Cardiac muscle cell (in vitro differentiated cells and primary cell): Measurements from ENCODE around the gene C12orf76. TPM values are rescaled to one million over a fixed set of nuclear protein-coding genes. Genes with fewer than 3 reads are reported as not detected.

ENCODE experiments used
- DNase-seq, 2 donors: peaks; one replicate each; pipeline versions ENCODE4 v3.0.0 to v3.0.0-alpha.2; 2010 to 2017; ENCODE audit warnings: low read depth in 1 of 2, low spot score in 1 of 2
- H3K27ac ChIP-seq: fragments of 200-600 bp; sonication (generic); 2 replicates; pipeline ENCODE4 v1.5.1; 2016
- H3K27me3 ChIP-seq: fragments of 200-600 bp; sonication (generic); 2 replicates; pipeline ENCODE4 v1.6.0; 2016; ENCODE audit warnings: control low read depth
- H3K36me3 ChIP-seq: fragments of 200-600 bp; sonication (generic); 2 replicates; pipeline ENCODE4 v1.5.1; 2016; ENCODE audit warnings: control low read depth
- H3K4me1 ChIP-seq: fragments of 200-600 bp; sonication (generic); 2 replicates; pipeline ENCODE4 v1.8.1; 2017; ENCODE audit warnings: low read depth, mild to moderate bottlenecking, mixed run types
- H3K4me3 ChIP-seq: fragments of 200-600 bp; sonication (generic); 2 replicates; pipeline ENCODE4 v1.5.1; 2016; ENCODE audit warnings: mild to moderate bottlenecking
- H3K9me3 ChIP-seq: fragments of 200-600 bp; sonication (generic); 2 replicates; pipeline ENCODE4 v1.5.1; 2017; ENCODE audit warnings: low read depth, mild to moderate bottlenecking, control low read depth
- polyA plus RNA-seq: library from polyadenylated mRNA; unstranded; fragments of >200 nt; fragmentation: Nextera tagmentation; extraction: Ambion mirVana; gene quantifications from 2 replicates; pipeline ENCODE4 v1.2.1, GENCODE V29; 2016
- total RNA-seq: library from RNA; depleted of rRNA; stranded (reverse); fragments of >200 nt; gene quantifications from 2 replicates; pipeline ENCODE4 v1.2.3, GENCODE V29; 2016
- TF ChIP-seq, protein P1 (sequence below): IDR thresholded peaks from 2 replicates; pipeline ENCODE4 v1.5.1; 2012; ENCODE audit warnings: low read depth, mild to moderate bottlenecking, low read length

Gene C12orf76
- total and polyA plus RNA-seq, 2 experiments from 2014 or later: 19.8 to 25.0 TPM

- Histone ChIP-seq H3K27me3 (no peaks in the 10 kb centered on the region), H3K9me3 (no peaks in the 10 kb centered on the region), H3K36me3 (peaks cover 12% of the 10 kb centered on the region), H3K27ac (peak overlapping the region; percentile 42), H3K4me3 (no peak overlapping the region), H3K4me1 (peaks cover 4% of the 10 kb centered on the region)
- DNase-seq: peak in 1 of 2 donors; percentile 85
- TF ChIP-seq, protein P1, sequence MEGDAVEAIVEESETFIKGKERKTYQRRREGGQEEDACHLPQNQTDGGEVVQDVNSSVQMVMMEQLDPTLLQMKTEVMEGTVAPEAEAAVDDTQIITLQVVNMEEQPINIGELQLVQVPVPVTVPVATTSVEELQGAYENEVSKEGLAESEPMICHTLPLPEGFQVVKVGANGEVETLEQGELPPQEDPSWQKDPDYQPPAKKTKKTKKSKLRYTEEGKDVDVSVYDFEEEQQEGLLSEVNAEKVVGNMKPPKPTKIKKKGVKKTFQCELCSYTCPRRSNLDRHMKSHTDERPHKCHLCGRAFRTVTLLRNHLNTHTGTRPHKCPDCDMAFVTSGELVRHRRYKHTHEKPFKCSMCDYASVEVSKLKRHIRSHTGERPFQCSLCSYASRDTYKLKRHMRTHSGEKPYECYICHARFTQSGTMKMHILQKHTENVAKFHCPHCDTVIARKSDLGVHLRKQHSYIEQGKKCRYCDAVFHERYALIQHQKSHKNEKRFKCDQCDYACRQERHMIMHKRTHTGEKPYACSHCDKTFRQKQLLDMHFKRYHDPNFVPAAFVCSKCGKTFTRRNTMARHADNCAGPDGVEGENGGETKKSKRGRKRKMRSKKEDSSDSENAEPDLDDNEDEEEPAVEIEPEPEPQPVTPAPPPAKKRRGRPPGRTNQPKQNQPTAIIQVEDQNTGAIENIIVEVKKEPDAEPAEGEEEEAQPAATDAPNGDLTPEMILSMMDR: no peak
These were observed 9.1 kb downstream of the C12orf76 start for GRCh38 chr12:110039085-110039807.

- no peaks in the 10 kb centered on the region for H3K27me3 ChIP-seq
- peaks cover 4% of the 10 kb centered on the region for H3K4me1 ChIP-seq
- no peak overlapping the region for H3K4me3 ChIP-seq
- TF ChIP-seq, protein P1: no peak
- peaks cover 13% of the 10 kb centered on the region for H3K36me3 ChIP-seq
- no peak for DNase-seq
- H3K27ac ChIP-seq: peak overlapping the region; percentile 42
- H3K9me3 ChIP-seq: no peaks in the 10 kb centered on the region
These were observed 9.6 kb downstream of the C12orf76 start for GRCh38 chr12:110038741-110039084.

DNA sequence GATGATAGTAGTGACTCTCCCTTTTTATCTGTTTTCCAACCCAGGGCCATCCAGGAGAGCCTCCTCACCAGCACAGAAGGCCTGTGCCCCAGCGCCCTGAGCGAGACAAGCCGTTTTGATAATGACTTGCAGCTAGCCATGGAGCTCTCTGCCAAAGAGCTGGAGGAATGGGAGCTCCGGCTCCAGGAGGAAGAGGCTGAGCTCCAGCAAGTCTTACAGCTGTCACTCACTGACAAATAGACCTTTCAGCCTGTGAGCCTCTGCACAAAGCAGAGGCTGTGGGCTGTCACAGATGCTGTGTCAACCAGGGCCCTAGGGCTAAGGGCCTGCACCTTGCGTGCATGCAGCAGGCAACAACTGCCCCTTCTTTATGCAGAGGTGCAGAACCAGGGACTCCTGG lies 11.0 kb downstream of the C12orf76 start:
- TF ChIP-seq, protein P1: no peak

DNA sequence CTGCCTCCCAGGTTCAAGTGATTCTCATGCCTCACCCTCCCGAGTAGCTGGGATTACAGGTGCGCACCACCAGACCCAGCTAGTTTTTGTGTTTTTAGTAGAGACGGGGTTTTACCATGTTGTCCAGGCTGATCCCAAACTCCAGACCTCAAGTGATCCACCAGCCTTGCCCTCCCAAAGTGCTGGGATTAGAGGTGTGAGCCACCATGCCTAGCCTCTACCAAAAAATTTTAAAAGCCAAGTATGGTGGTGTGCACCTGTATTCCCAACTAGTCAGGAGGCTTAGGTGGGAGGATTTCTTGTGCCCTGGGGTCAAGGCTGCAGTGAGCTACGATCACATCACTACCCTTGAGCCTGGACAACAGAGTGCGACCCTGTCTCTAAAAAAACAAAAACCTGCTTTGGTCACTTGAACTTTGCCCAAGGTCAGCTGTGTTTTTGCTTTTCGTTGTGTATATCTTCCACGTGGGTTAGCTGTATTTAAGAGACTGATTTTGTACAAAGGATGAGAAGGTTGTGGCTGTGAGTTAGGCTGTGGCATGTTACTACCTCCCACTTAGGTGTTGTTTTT lies 12.7 kb downstream of the C12orf76 start:
- no peaks in the 10 kb centered on the region for H3K9me3 ChIP-seq
- H3K36me3 ChIP-seq: peaks cover 19% of the 10 kb centered on the region
- H3K27ac ChIP-seq: peak overlapping the region; percentile 68
- peaks cover 4% of the 10 kb centered on the region for H3K4me1 ChIP-seq
- no peak overlapping the region for H3K4me3 ChIP-seq
- no peak for DNase-seq
- TF ChIP-seq, protein P1: no peak
- H3K27me3 ChIP-seq: no peaks in the 10 kb centered on the region

More for the DNA sequence above, 11.0 kb downstream of the C12orf76 start:
- Histone ChIP-seq H3K36me3 (peaks cover 15% of the 10 kb centered on the region), H3K4me3 (no peak overlapping the region), H3K27ac (peak overlapping the region; percentile 68), H3K4me1 (peaks cover 4% of the 10 kb centered on the region), H3K27me3 (no peaks in the 10 kb centered on the region), H3K9me3 (no peaks in the 10 kb centered on the region)
- no peak for DNase-seq

DNA sequence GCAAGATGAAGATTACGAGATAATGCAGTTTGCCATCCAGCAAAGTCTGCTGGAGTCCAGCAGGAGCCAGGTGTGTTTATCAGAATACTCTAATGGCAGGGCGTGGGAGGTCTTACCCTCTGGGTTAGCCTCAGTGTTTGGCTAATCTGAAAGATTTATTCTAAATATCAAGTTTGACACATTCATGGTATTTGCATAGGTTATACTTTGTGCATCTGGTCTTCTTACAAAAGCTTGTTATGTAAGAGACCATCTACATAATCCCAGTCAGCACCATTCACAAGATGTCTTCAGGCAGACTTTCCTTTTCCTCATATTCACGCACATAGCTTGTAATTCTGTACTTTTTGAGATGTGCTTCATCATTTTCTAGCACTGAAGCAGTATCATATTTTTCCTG lies 14.4 kb downstream of the C12orf76 start:
- Histone ChIP-seq H3K27ac (no peak overlapping the region), H3K4me3 (no peak overlapping the region), H3K36me3 (peaks cover 28% of the 10 kb centered on the region), H3K9me3 (no peaks in the 10 kb centered on the region), H3K27me3 (no peaks in the 10 kb centered on the region), H3K4me1 (peaks cover 4% of the 10 kb centered on the region)
- TF ChIP-seq, protein P1: no peak
- DNase-seq: no peak
